AG09319 (cell line): ENCODE results near the gene TFEB.

Source experiments
- DNase-seq: peaks from one replicate; pipeline ENCODE4 v3.0.0-alpha.2; 2010; ENCODE audit warnings: low read depth; ENCODE audit errors: extremely low read depth
- TF ChIP-seq, protein P1 (sequence below): IDR thresholded peaks from 2 replicates; pipeline ENCODE4 v1.5.1; 2011; ENCODE audit warnings: low read depth, mild to moderate bottlenecking, inconsistent platforms, low read length, moderate library complexity

TFEB gene

DNA sequence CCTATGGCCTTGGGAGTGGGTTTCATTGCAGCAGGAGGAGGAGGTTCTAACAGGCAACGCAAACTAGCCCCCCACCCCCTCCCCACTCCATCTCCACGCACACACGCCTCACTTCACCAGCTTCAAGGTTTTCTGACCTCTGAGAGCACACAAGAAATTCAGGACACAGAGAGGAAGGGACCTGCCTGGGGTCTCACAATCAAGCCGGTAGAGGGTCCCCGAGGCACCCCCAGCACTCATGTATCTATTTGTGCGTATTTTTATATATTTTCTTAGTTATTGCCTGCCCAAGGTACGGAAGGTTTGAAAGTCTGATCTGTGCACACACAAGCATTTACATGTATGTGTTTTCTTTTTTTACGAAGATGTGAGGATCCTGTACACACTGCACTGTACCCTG lies 80.2 kb downstream of the TFEB start:
- no peak for DNase-seq
- TF ChIP-seq, protein P1, sequence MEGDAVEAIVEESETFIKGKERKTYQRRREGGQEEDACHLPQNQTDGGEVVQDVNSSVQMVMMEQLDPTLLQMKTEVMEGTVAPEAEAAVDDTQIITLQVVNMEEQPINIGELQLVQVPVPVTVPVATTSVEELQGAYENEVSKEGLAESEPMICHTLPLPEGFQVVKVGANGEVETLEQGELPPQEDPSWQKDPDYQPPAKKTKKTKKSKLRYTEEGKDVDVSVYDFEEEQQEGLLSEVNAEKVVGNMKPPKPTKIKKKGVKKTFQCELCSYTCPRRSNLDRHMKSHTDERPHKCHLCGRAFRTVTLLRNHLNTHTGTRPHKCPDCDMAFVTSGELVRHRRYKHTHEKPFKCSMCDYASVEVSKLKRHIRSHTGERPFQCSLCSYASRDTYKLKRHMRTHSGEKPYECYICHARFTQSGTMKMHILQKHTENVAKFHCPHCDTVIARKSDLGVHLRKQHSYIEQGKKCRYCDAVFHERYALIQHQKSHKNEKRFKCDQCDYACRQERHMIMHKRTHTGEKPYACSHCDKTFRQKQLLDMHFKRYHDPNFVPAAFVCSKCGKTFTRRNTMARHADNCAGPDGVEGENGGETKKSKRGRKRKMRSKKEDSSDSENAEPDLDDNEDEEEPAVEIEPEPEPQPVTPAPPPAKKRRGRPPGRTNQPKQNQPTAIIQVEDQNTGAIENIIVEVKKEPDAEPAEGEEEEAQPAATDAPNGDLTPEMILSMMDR = no peak

DNA sequence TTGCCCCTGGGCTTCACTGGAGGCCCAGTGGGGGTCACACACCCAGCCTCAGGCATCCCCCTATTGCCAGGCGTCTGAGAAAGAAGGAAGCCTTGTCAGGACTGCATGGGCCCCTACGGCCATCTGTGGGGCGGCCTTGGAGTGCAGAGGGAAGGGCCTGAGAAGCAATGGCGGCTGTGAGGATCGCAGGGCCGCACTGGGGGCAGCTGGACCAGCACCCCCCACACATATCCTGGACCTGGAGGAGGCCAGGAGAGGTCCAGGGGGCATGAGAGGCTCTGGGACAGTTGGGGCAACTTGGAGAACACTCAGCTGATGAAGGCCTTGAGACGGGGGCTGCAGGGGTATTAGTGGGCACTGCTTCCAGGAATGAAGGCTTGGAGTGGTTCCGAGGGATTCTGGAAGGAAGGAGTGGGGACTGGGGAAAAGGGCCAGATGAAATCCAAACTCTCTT lies 80.7 kb downstream of the TFEB start:
- TF ChIP-seq, protein P1 = no peak

DNA sequence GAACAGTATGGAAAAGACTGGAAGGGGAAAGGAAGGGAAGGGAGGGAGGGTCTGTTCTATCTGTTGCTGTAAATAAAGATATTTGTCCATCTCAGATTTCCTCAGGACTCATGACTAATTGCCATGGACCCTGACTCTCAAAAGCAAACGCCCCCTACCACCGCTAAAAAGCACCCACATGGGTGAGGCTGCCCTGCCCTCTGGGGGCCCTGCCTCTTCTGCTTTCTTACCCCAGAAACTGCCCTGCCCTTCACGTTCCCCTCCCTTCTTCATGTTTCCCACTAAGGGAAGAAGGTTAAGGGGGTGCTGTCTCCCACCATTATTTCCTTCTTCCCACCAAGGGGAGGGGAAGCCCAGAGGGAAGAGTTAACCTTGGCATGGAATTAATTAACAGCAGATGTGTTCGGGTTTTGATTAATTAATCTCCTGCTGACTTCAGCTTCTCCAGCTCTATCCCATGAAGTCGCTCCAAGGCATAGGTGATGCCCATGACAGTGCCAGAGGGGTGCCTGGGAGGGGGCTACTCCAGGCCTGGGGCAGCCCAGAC lies 81.2 kb downstream of the TFEB start:
- no peak for DNase-seq
- TF ChIP-seq, protein P1 = no peak

More for the DNA sequence above, 80.7 kb downstream of the TFEB start:
- no peak for DNase-seq

DNA sequence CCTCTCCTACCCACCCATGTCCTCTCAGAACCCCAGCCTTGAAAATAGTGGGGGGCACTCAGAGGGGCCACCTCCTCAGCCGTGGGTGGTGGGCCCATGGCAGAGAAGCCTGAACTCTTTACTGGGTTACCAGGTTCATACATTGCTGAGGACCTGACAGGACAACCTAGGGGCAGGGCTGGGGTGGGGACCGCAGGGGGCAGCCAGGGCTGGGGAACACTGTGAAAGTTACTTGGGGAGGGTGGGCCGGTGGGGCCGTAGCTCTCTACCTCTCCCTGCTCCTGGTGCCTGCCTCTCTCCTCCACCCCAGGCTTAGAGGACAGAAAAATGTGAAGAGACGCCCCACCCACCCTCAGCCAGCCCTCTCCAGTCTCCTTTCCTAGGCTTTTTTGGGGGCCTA lies 81.7 kb downstream of the TFEB start:
- TF ChIP-seq, protein P1 = no peak
- no peak for DNase-seq

DNA sequence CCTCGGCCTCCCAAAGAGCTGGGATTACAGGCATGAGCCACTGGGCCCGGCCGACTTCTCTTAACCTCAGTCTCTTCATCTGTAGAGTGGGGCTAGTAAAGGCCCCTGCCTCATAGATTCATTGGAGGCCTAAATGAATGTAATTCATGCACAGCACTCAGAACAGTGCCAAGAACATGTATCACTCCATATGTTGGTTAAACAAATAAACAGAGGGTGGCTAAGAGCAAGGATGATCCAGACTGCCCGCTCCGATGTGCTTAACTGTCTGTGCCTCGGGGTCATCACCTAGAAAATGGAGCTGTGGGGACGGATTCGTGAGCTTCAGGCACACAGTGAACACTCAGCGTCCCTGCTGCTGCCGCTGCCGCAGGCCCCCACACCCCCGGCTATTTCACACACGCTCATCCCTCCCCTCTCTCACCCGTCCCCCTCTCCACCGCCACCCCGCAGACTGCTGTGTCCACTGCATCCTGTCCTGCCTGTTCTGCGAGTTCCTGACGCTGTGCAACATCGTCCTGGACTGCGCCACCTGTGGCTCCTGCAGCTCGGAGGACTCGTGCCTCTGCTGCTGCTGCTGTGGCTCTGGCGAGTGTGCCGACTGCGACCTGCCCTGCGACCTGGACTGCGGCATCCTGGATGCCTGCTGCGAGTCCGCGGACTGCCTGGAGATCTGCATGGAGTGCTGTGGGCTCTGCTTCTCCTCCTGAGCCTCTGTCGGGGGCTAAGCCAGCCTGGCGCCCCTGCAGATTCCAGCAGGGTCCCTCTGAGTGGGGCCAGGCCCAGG lies 82.3 kb downstream of the TFEB start:
- TF ChIP-seq, protein P1 = no peak
- DNase-seq = no peak

DNA sequence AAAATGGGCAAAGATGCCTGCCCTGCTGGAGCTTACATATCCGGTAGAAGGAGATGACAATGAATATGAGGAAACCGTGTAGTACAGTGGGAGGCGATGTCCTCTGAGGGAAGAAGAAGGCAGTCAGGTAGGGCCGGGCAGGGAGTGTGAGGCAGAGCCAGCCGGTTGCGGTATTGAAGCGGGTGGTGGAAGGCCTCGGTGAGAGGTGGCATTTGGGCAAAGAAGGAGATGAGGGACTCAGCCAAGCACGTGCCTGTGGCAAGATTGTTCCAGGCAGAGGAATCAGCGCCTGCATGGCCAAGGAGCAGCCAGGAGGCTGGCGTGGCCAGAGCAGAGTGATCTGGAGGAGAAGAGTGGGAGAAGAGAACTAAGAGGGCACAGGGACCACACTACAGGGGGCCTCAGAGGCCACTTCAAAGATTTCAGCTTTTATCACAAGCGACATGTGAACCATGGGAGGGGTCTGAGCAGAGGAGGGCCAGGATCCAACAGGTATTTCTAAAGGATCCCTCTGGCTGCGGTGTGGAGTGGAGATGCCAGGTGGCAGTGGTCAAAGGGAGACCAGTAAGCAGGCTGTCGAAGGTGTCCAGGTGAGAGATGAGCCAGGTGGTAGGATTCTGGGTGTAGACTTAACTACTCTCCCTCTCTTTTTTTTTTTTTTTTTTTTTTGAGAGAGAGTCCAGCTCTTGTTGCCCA lies 83.3 kb downstream of the TFEB start:
- TF ChIP-seq, protein P1 = no peak
- no peak for DNase-seq
